DOHH2 (cell line): ENCODE measurements around the gene RING1.

Experiments
- H3F3A ChIP-seq: fragments of 200-600 bp; sonication (generic), shearing (Covaris generic); 2 replicates; pipeline ENCODE4 v1.6.0; 2016; ENCODE audit warnings: antibody characterized with exemption, mild to moderate bottlenecking; ENCODE audit not compliant: control insufficient read depth, insufficient read depth
- H3K27ac ChIP-seq: fragments of 200-600 bp; sonication (generic); 2 replicates; pipeline ENCODE4 v1.5.1; 2014; ENCODE audit warnings: low read depth, mild to moderate bottlenecking, low read length, moderate library complexity
- H3K27me3 ChIP-seq: fragments of 200-600 bp; sonication (generic); 2 replicates; pipeline ENCODE4 v1.6.1; 2014; ENCODE audit warnings: mild to moderate bottlenecking, low read length, mixed read lengths; ENCODE audit not compliant: control insufficient read depth
- H3K36me3 ChIP-seq: fragments of 200-600 bp; sonication (generic); 2 replicates; pipeline ENCODE4 v1.6.1; 2014; ENCODE audit warnings: mild to moderate bottlenecking, low read length, moderate library complexity, mixed read lengths; ENCODE audit not compliant: control insufficient read depth
- H3K4me1 ChIP-seq: fragments of 200-600 bp; sonication (generic); 2 replicates; pipeline ENCODE4 v1.6.1; 2014; ENCODE audit warnings: mild to moderate bottlenecking, low read length, mixed read lengths; ENCODE audit not compliant: control insufficient read depth
- H3K4me2 ChIP-seq: fragments of 200-600 bp; sonication (generic); 2 replicates; pipeline ENCODE4 v1.6.0; 2014; ENCODE audit warnings: mild to moderate bottlenecking, low read length, moderate library complexity
- H3K4me3 ChIP-seq: fragments of 200-600 bp; sonication (generic); 2 replicates; pipeline ENCODE4 v1.5.1; 2014; ENCODE audit warnings: mild to moderate bottlenecking, low read length, mixed read lengths
- H3K79me2 ChIP-seq: fragments of 200-600 bp; sonication (generic); 2 replicates; pipeline ENCODE4 v1.6.1; 2014; ENCODE audit warnings: mild to moderate bottlenecking, low read length, mixed read lengths; ENCODE audit not compliant: control insufficient read depth
- H3K9me2 ChIP-seq: fragments of 200-600 bp; sonication (generic); replicated peaks from 2 replicates; pipeline ENCODE4 v1.6.1; 2014; ENCODE audit warnings: mild to moderate bottlenecking, low read length, mixed read lengths; ENCODE audit not compliant: control insufficient read depth
- H3K9me3 ChIP-seq: fragments of 200-600 bp; sonication (generic); 2 replicates; pipeline ENCODE4 v1.6.1; 2014; ENCODE audit warnings: antibody characterized with exemption, low read length, mixed read lengths; ENCODE audit not compliant: control insufficient read depth, insufficient read depth
- H4K20me1 ChIP-seq: fragments of 200-600 bp; sonication (generic); 2 replicates; pipeline ENCODE4 v1.6.0; 2014; ENCODE audit warnings: low read depth, mild to moderate bottlenecking, antibody characterized with exemption, low read length, moderate library complexity; ENCODE audit not compliant: control insufficient read depth, insufficient read depth
- EZH2phosphoT487 ChIP-seq: fragments of 200-600 bp; sonication (generic); IDR thresholded peaks from 2 replicates; pipeline ENCODE4 v1.6.1; 2017; ENCODE audit warnings: borderline replicate concordance, mild to moderate bottlenecking, antibody characterized with exemption, low read length, moderate library complexity, mixed read lengths
- TF ChIP-seq, protein P1 (sequence below): fragments of 200-600 bp; sonication (generic); IDR thresholded peaks from one replicate; pipeline ENCODE4 v1.5.1; 2014; ENCODE audit warnings: antibody characterized with exemption, mild to moderate bottlenecking, low read depth, low read length; ENCODE audit not compliant: poor library complexity, severe bottlenecking

The RING1 gene

DNA sequence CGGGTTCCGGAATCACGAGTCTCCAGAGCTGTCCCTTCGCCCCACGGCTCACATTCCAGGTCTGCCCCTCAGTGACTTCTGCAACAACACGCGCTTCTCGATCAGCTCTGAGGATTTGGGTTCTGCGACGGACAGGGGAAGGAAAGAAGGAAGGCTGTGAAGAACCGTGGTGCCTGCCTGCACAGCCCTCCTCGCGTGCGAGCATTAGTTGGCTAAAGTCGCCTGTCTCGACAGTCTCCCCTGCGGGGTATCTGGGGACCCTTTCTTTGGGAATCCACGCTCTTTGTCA, 40.3 kb downstream of the RING1 start:
- Histone ChIP-seq H3K9me2 (no peaks in the 10 kb centered on the region), H3F3A (peaks cover 8% of the 10 kb centered on the region), H3K4me3 (peak overlapping the region; percentile 73), H3K4me2 (peak overlapping the region; percentile 92), H3K9me3 (no peaks in the 10 kb centered on the region), H3K36me3 (peaks cover 14% of the 10 kb centered on the region), H4K20me1 (no peaks in the 10 kb centered on the region), H3K27ac (peak overlapping the region; percentile 63), H3K79me2 (peaks cover 8% of the 10 kb centered on the region), H3K27me3 (no peaks in the 10 kb centered on the region), H3K4me1 (peaks cover 23% of the 10 kb centered on the region)
- TF ChIP-seq, protein P1, sequence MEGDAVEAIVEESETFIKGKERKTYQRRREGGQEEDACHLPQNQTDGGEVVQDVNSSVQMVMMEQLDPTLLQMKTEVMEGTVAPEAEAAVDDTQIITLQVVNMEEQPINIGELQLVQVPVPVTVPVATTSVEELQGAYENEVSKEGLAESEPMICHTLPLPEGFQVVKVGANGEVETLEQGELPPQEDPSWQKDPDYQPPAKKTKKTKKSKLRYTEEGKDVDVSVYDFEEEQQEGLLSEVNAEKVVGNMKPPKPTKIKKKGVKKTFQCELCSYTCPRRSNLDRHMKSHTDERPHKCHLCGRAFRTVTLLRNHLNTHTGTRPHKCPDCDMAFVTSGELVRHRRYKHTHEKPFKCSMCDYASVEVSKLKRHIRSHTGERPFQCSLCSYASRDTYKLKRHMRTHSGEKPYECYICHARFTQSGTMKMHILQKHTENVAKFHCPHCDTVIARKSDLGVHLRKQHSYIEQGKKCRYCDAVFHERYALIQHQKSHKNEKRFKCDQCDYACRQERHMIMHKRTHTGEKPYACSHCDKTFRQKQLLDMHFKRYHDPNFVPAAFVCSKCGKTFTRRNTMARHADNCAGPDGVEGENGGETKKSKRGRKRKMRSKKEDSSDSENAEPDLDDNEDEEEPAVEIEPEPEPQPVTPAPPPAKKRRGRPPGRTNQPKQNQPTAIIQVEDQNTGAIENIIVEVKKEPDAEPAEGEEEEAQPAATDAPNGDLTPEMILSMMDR, result peak; percentile 44
- TF ChIP-seq EZH2phosphoT487, result no peak

DNA sequence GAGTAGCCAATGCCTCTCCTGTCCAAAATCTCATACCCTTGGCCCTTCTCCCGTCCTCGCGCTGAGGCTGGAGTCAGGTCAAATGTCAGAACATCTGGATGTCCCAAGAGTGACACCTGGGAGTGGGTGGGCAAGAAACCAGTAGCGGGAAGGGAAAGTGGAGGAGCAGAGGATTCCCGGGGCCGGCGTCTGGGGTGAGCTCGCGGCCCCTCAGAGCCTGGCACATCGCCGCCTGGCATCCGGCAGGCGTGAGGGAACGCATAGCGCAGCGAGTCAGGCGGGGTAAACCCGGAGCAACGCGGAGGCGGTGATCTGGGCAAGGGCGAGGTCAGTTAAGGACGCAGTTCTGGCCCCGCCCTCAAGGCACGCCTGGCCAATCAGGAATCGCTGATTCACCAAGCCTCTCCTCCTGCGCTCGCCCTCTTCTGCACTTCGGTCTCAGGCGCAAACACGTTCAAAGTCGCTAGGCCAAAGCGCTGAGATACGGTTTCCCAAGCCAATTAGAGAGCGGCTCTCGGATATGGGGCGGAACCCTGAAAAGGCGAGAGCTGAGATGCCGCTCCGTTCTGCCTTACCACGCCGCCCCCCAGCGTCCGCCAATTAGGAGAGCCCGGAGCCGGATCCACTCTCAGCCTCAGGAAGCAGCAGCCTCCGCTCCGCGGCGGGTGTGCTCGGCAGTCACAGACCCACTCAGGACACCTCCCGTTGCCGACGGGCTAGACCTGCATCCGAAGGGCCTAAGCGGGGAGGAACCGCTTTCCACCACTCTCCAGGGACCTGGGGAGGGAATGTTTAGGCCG, 40.8 kb downstream of the RING1 start:
- Histone ChIP-seq H3F3A (peaks cover 8% of the 10 kb centered on the region), H3K79me2 (peaks cover 8% of the 10 kb centered on the region), H3K4me1 (peaks cover 23% of the 10 kb centered on the region), H3K9me3 (no peaks in the 10 kb centered on the region), H3K27me3 (no peaks in the 10 kb centered on the region), H4K20me1 (no peaks in the 10 kb centered on the region), H3K4me2 (peak overlapping the region; percentile 92), H3K36me3 (peaks cover 14% of the 10 kb centered on the region), H3K9me2 (no peaks in the 10 kb centered on the region), H3K27ac (peak overlapping the region; percentile 63), H3K4me3 (peak overlapping the region; percentile 73)
- TF ChIP-seq EZH2phosphoT487, result no peak
- TF ChIP-seq, protein P1, result no peak

GRCh38 chr6:33249732-33250630, 41.7 kb downstream of the RING1 start:
- Histone ChIP-seq H3K27ac (peak overlapping the region; percentile 61), H3K4me3 (peak overlapping the region; percentile 73), H3K9me3 (no peaks in the 10 kb centered on the region), H3K4me2 (peak overlapping the region; percentile 92), H3K9me2 (no peaks in the 10 kb centered on the region), H3K79me2 (peaks cover 8% of the 10 kb centered on the region), H3K4me1 (peaks cover 23% of the 10 kb centered on the region), H3F3A (peaks cover 8% of the 10 kb centered on the region), H3K27me3 (no peaks in the 10 kb centered on the region), H4K20me1 (no peaks in the 10 kb centered on the region), H3K36me3 (peaks cover 14% of the 10 kb centered on the region)
- TF ChIP-seq, protein P1, result no peak
